Tibial nerve (tissue), 4 donors: Measurements from ENCODE around the gene PEAK3. TPM values are rescaled to one million over a fixed set of nuclear protein-coding genes. Genes with fewer than 3 reads are reported as not detected.
A peak's percentile ranks its signal among the peaks of the same experiment; 100 is the strongest.

ENCODE experiments used
- DNase-seq, 2 donors: peaks; one replicate each; pipeline ENCODE4 v3.0.0-alpha.2; 2019; ENCODE audit warnings: low spot score in 2 of 2
- H3K27ac ChIP-seq, 4 donors: fragments of 200-600 bp; sonication (generic) in 3 of 4; one replicate each; pipeline ENCODE4 v1.5.1; 2017 to 2019; ENCODE audit warnings: mild to moderate bottlenecking in 1 of 4
- H3K27me3 ChIP-seq, 2 donors: fragments of 200-600 bp; sonication (generic) in 1 of 2; one replicate each; pipeline versions ENCODE4 v1.5.1 to v1.6.0; 2017 to 2019
- H3K36me3 ChIP-seq, 3 donors: fragments of 200-600 bp; sonication (generic); one replicate each; pipeline ENCODE4 v1.5.1; 2018 to 2019
- H3K4me1 ChIP-seq, 4 donors: fragments of 200-600 bp; sonication (generic) in 3 of 4; one replicate each; pipeline ENCODE4 v1.5.1; 2017 to 2019
- H3K4me3 ChIP-seq, 4 donors: fragments of 200-600 bp; sonication (generic) in 3 of 4; one replicate each; pipeline ENCODE4 v1.5.1; 2017 to 2019; ENCODE audit warnings: mild to moderate bottlenecking in 1 of 4, moderate library complexity in 1 of 4
- H3K9me3 ChIP-seq, 4 donors: fragments of 200-600 bp; sonication (generic) in 3 of 4; one replicate each; pipeline ENCODE4 v1.5.1; 2017 to 2019
- CTCF ChIP-seq, 5 experiments: fragments of 200-600 bp in 3 of 5; fragments of 450-650 bp in 2 of 5; sonication (generic) in 3 of 5; IDR thresholded peaks; one replicate each; pipeline ENCODE4 v1.5.1; 2016 to 2019; ENCODE audit warnings: antibody characterized with exemption in 5 of 5, mild to moderate bottlenecking in 3 of 5, moderate library complexity in 2 of 5
- EP300 ChIP-seq, 2 donors: sonication (generic); formaldehyde crosslinking; IDR thresholded peaks; one replicate each; pipeline ENCODE4 v1.6.1; 2017; ENCODE audit warnings: antibody characterized with exemption in 2 of 2, mild to moderate bottlenecking in 1 of 2
- POLR2A ChIP-seq, 2 donors: fragments of 450-650 bp; IDR thresholded peaks; one replicate each; pipeline ENCODE4 v1.6.1; 2017; ENCODE audit warnings: antibody characterized with exemption in 2 of 2, mild to moderate bottlenecking in 2 of 2, moderate library complexity in 2 of 2
- WGBS, 2 donors: methylation state at CpG; one replicate each; pipeline ENCODE4 v1.1.5; 2018; 5-methylcytosine and 5-hydroxymethylcytosine counted together
- total RNA-seq, 4 donors: library from RNA; depleted of rRNA; stranded (reverse); fragments of >200 nt; gene quantifications; one replicate each; pipeline ENCODE4 v1.1.0, GENCODE V29; 2016

PEAK3 gene
- total RNA-seq, 4 donors from 2014 or later: 0.42 to 4.2 (median 2.2) TPM

- WGBS, 2 donors: 72 to 75% methylated on average over 26 of the region's 26 CpGs
- H3K27me3 ChIP-seq: peaks cover 0 to 67% of the 10 kb centered on the region in 2 donors
- H3K36me3 ChIP-seq: no peaks in the 10 kb centered on the region
- peaks cover 0 to 18% (median 6%) of the 10 kb centered on the region in 4 donors for H3K4me1 ChIP-seq
- H3K9me3 ChIP-seq: no peaks in the 10 kb centered on the region
- TF ChIP-seq EP300 (IDR thresholded peaks at IDR 0.05) (no peak), CTCF (IDR thresholded peaks at IDR 0.05) (no peak), POLR2A (IDR thresholded peaks at IDR 0.05) (no peak)
- no peak overlapping the region for H3K27ac ChIP-seq
- DNase-seq: no peak
- H3K4me3 ChIP-seq: no peak overlapping the region
Observed at GRCh38 chr19:2303211-2303798, 21.3 kb upstream of the PEAK3 start.

GRCh38 chr19:2302319-2303210, 20.6 kb upstream of the PEAK3 start:
- WGBS, 2 donors: 19 to 24% methylated on average over 25 to 35 of the region's 62 CpGs
- Histone ChIP-seq H3K36me3 (no peaks in the 10 kb centered on the region), H3K4me1 (peaks cover 0 to 13% (median 6%) of the 10 kb centered on the region in 4 donors), H3K4me3 (peak overlapping the region in 1 of 4 donors; percentile 26), H3K27me3 (peaks cover 0 to 63% of the 10 kb centered on the region in 2 donors), H3K27ac (no peak overlapping the region), H3K9me3 (no peaks in the 10 kb centered on the region)
- no peak for TF ChIP-seq POLR2A (IDR thresholded peaks at IDR 0.05)
- TF ChIP-seq EP300 (IDR thresholded peaks at IDR 0.05): peak in 1 of 2 donors; percentile 18
- DNase-seq: no peak

GRCh38 chr19:2300533-2300932, 18.6 kb upstream of the PEAK3 start:
- Histone ChIP-seq H3K4me1 (peaks cover 0 to 11% (median 6%) of the 10 kb centered on the region in 4 donors), H3K36me3 (no peaks in the 10 kb centered on the region), H3K9me3 (no peaks in the 10 kb centered on the region), H3K27ac (no peak overlapping the region), H3K4me3 (no peak overlapping the region), H3K27me3 (peaks cover 0 to 42% of the 10 kb centered on the region in 2 donors)
- no peak for DNase-seq
- TF ChIP-seq EP300 (IDR thresholded peaks at IDR 0.05) (no peak), CTCF (IDR thresholded peaks at IDR 0.05) (no peak), POLR2A (IDR thresholded peaks at IDR 0.05) (no peak)
- WGBS, 2 donors: 72 to 75% methylated on average over 17 of the region's 17 CpGs

- Histone ChIP-seq H3K27me3 (peaks cover 0 to 40% of the 10 kb centered on the region in 2 donors), H3K4me3 (no peak overlapping the region), H3K4me1 (peaks cover 0 to 23% (median 5%) of the 10 kb centered on the region in 4 donors), H3K27ac (no peak overlapping the region), H3K36me3 (no peaks in the 10 kb centered on the region), H3K9me3 (no peaks in the 10 kb centered on the region)
- 88 to 90% methylated on average over 16 of the region's 16 CpGs for WGBS, 2 donors
- TF ChIP-seq POLR2A (IDR thresholded peaks at IDR 0.05): no peak
- TF ChIP-seq EP300 (IDR thresholded peaks at IDR 0.05): no peak
- TF ChIP-seq CTCF (IDR thresholded peaks at IDR 0.05): no peak
- no peak for DNase-seq
Observed at GRCh38 chr19:2296141-2296540, 14.2 kb upstream of the PEAK3 start.

GRCh38 chr19:2294687-2295335, 12.8 kb upstream of the PEAK3 start:
- no peak overlapping the region for H3K27ac ChIP-seq

More at GRCh38 chr19:2294687-2295335, 12.8 kb upstream of the PEAK3 start:
- 19 to 35% methylated on average over 25 of the region's 26 CpGs for WGBS, 2 donors
- Histone ChIP-seq H3K4me3 (no peak overlapping the region), H3K27me3 (peaks cover 0 to 44% of the 10 kb centered on the region in 2 donors), H3K36me3 (no peaks in the 10 kb centered on the region), H3K9me3 (no peaks in the 10 kb centered on the region), H3K4me1 (peaks cover 0 to 36% (median 13%) of the 10 kb centered on the region in 4 donors)
- DNase-seq: no peak
- TF ChIP-seq POLR2A (IDR thresholded peaks at IDR 0.05): no peak
- peak in 1 of 2 donors; percentile 18 for TF ChIP-seq EP300 (IDR thresholded peaks at IDR 0.05)
- no peak for TF ChIP-seq CTCF (IDR thresholded peaks at IDR 0.05)
